HG02885 (cell line): Measurements from ENCODE around the gene COL13A1.

Experiments used
- ATAC-seq: cut with Tn5 transposase; IDR thresholded peaks from one replicate; pipeline ENCODE4 v1.9.1; 2021; ENCODE audit warnings: mild to moderate bottlenecking; ENCODE audit not compliant: unreplicated experiment, poor library complexity

COL13A1 gene

DNA sequence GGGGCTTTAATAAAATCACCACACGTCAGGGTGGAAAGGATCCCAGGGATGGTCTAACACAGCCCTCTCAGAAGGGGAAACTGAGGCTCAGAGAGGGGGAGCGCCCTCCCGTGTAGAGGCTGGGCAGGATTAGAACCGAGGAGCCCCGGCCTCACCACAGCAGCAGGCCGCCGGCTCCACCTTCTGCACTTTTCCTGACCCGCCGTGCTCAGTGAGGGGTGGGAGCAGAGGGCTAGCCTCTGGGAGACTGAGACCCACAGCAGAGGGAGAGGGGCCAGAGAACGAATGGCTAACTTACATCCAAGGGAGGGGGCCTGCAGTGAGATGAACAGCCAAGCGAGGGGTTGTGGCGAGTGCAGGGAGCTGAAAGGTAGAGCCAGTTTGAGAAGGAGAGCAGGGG, 79.5 kb downstream of the COL13A1 start:
- ATAC-seq = no peak

DNA sequence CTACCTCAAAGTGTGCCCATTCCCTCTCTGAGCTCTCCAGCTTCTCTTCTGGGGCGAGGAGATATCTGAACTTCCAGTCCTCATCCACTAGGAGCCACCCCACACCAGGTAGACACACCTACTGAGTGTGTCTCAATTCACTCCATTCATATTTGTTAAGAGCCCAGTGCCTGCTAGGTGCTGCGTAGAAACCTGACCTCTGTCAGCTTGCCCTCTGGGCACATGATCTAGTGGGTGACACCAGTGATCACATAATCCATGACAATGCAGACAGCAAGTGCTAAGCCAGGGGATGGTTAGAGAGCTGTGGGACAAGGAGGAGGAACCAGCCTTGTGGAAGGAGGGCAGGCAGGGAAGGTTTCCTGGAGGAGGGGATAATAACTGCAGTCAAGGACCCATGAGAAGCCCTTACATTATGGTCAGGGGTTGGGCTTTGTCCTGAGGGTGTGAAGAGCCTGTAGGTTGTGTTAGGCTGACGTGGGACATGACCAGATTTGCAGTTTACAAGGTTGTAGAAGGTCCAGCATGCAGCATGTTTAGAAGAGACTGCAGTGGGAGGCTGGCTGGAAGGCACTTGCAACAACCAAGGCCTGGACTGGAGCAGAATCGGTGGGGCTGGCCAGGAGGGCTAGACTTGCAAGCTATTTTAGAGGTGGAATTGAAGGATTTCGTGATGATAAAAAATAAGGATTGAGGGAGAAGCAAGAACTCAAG, 81.8 kb downstream of the COL13A1 start:
- no peak for ATAC-seq

DNA sequence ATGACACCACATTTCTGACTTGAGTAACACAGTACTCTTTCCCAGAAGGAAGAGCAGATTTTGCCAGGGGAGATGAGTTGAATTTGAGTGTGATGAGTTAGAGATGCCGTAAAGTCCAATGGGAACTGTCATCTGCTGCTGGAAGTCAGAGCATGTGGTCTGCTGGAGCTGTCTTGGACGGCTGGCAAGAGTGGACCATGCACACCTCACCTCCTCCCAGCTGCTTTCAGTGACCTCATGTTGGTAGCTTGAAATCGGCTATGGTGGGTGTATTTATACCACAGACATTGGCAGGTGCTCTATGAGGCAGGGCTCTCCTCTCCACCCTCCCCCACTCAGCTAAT, 82.3 kb downstream of the COL13A1 start:
- no peak for ATAC-seq

DNA sequence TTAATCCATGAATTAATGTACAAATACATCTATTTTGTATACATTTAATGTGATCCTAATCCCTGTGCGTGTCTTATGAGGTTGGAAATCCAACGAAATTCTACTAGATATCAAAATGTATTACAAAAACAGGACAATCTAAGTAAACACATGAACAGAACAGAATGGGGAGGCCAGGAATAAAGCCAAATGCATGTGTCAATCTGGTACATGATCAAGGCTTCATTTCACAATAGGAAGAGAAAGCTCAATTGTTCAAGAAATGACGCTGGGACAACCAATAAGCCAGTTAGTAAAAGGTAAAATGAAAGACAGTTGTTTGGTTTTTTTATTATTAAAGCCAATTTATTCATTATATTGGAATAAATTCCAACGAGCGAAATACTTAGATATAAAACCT, 83.0 kb downstream of the COL13A1 start:
- ATAC-seq = no peak

DNA sequence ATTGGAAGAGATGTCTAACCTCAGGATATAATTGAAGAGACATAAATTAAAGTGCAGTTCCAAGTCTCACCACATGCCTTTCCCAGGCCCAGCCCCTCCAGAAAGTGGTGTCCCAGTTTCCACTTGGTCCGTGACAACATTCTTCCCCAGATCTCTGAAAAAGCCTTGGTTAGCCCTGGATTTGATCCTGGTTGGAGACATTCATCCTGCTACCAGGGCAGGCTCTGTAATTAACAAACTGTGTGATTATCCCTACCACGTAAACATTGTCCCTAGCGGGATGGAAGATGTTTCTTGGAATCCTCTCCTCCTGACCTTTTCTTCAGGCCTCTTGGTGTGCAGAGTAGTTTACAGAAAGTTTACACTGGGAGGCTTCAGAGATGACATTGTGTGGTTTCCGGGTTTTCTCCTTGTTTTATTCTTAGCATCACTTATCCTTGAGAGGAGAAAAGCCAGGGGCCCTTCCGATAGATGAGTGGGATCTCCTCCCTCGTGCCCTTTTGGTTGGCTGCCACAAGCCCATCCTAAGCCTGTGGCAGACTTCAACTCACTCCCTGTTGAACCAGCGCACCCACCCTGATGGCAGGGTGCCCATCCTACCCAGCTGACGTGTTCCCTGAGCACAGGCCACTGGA, 83.8 kb downstream of the COL13A1 start:
- ATAC-seq = no peak

DNA sequence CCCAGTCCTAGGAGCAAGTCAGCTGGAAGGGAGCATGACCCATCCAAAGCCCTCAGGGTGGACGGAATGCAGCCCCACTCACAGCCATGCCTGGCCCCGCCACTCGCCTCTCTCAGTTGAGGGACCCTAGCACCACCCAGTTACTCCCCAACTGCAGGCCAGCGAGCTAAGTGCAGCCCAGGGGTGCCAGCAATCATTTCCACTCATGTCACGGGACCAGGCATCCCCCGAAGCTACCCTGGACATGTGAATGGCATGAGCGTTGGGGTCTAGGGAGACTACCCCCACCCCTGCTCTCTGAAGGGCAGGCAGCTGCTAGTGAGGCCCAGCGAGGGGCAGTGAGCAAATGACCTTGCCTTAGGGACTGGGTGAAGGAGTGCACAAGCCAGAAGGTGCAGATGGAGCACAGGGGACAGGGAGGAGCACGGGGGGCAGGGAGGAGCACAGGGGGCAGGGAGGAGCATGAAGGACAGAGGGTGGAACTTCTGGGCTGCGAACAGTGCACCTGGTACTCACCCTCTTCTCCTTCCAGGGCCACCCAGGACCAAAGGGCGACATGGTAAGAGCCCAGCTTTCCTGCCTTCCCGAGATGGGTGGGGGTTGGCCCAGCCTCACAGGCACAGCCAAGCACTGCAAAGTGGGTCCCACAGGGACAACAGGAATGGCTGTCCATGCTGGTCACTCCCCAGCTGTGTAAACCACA, 87.3 kb downstream of the COL13A1 start:
- ATAC-seq = no peak

DNA sequence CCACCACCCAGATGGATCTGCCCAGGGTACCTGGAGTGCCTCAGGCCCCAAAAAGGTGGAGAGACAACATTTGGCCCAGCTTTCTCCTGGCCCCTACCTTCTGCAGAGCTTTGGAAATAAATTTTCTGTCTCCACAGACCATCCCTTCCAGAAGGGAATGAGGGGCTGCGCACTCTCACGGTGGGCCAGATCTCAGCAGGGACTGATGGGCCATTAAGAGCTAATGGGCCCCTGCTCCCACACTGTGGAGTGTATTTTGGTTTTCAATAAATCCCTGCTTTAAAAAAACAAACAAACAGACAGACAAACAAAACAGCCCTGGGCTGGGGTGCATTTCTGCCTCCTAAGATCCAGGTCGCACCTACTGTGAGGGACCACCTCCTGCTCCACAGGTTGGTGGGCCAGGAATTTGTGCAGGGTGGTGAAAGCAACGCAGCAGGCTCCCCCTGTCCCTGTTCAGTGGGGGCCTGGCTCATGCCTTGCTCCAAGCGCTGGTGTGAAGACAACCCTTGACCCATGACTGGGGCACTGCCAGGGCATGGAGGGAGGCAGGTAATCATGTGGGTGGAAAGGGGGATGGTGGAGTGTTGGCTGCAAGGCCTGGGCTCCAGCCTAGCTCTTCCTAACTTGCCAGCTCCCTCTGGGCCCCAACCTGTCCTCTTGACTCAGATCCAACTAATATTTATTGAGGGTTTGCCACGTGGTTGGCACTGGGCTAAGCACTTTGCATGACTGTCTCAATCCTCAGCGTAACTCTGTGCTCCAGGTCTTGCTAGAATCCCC, 88.5 kb downstream of the COL13A1 start:
- no peak for ATAC-seq

DNA sequence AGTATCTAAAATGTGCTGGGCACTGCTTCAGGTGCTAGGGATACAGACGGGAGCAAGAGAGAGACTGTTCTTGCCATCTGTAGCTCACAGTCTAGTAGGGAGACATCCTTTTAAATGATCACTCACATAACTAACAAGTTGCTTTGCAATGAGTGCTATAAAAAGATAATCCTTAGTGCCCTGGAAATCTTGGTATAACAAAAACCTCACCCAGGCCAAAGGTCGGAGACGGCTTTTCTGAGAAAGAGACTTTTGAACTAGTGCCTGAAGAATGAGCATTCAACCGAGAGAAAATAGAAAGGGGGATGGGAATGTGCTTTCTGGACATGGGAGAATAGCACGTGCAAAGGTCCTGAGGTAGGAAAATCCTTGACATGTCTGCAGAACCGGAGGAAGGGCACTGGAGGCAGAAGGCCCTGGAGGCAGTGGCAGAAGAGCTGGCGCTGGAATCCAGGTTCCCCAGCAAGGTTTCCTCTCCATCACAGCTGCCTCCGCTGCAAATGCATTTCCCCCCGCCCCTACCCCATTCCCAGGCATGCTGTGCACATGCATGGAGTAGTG, 89.4 kb downstream of the COL13A1 start:
- ATAC-seq = no peak

DNA sequence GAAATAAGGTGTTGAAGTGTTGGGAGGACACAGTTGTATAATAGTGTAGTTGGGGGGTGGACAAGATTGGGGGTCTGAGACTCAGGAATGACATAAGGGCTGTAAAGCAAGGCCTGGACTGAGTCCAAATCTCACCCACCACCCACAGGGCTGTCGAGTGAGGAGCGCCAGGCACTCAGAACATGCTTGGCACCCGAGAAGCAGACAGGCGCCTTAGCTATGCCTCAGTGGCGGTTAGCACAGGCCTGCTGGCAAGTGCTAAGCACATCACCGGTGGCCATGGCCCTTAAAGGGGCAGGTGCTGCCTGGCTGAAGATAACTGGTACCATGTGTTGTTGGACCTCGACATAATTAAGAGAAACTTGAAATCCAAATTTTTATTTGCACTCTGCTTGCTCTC, 90.7 kb downstream of the COL13A1 start:
- ATAC-seq = no peak

DNA sequence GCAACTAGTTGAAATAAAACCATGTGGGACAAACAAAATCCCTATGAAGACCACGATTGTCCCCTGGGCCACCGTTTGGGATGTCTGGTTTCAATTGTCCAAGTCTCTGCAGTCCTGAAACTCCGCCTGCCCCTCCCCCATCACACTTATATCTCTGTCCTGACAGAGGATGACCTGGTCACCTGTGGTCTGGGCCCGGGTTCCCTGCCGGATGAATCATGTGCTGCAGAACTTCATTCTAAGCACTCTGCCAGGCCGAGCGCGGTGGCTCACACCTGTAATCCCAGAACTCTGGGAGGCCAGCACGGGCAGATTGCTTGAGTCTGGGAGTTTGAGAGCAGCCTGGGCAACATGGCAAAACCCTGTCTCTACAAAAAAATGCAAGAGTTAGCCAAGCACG, 91.1 kb downstream of the COL13A1 start:
- ATAC-seq = no peak

DNA sequence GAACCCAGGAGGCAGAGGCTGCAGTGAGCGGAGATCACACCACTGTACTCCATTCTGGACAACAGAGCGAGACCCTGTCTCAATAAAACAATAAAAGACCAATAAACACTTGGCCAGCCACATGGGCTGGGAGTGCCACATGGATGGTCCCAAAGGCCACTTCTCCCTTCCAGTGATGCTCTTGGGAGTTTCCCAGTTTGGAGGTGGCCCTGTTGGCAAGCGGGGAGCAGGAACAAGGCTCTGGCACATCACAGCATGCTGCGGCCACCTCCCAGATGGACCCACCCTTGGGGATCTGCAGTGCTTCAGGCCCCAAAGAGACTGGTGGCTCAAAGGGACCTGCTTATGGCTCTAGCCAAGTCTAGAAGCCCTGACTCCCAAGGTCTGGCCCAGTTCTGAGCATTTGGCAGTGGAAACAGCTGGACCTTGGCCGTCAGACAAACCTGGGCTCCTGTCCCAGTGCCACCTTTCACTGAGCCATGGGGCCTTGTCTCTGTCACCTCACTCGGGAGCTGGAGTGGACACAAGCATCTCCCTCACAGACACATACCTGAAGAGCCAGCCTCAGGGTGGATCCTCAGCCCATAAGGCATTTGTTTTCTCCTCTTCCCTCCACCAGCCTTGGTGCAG, 91.7 kb downstream of the COL13A1 start:
- ATAC-seq = no peak

DNA sequence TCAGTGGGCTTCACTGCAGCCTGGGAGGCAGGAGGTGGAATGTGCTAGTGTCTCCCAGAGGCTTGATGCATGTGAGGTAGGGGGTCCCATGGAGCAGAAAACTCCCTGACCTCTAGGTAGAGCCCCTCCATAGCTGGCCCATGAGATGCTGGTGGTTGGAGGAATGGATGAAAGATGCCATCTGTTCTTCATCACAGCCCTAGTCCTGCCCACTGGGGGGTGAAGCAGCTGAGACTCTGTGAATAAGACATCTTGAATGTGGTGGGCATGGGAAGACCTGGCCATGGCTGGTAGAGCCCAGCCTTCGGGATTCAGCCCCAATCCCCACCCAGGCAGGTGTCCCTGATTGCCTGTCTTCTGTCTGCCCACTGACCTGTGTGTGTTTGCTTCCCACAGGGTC, 92.5 kb downstream of the COL13A1 start:
- ATAC-seq = no peak

DNA sequence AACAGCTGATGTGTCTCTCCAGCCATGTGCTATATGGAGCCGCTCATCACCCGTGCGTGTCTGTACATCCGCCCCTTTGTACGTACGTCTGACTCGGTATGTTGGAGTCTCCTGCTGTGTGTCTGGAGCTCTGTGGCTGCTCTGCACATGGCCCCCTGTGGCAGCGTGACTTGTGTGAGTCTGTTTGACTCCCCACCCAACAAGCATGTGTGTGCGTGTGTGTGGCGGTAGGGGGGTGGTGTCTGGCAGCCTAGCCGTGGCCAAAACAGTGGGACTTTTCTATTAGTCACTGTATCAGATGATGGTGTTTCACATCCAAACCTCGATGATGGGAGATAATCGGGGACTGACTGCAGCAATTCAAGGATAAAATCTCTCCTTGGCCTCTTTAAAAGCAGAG, 94.1 kb downstream of the COL13A1 start:
- ATAC-seq = no peak

DNA sequence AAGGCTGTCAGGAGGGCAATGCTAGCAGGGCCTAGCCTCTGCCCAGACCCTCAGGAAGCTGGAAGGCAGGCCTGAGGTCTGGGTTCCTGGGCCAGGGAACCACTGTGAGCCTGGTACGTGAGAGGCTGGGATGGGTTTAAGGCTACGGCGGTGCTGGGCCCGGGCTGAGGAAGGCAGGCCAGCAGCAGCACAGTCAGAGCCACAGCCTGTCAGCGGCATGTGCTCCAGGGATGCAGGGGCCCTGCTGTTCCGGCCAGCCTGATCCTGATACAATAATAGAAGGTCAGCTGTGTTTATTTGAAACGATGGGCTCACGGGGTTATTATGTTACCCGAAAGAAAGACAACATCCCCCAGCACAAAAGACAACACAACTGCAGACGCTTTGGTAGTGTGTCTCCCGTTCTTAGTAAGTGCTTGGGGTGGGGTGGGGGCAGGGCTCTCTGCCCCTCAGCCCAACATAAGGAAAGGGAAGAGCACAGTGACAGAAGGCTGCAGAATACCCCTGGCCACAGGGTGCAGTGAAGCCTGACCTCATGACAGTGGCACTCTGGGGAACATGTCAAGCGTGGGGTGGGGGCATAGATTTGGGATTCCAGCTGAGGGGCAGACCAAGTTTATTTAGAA, 95.0 kb downstream of the COL13A1 start:
- ATAC-seq = no peak

DNA sequence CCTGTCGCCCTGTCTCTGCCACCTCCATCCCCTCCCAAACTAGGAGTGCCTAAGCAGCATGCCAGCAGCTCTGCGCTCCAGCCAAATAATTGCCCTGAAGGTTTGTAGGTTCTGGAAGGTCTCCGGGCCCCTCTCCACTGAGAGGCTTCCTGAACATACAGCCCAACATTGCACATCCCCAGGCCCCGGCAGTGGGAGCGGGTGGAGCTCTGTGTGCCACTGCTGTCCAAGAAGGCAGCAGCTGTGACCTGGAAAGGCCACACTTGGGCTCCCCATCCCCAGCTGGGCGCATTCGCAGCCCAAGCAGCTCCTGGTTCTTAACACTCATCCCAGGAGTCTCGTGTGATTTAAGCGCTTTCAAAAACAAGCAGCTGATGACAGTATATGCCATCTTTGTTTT, 95.7 kb downstream of the COL13A1 start:
- no peak for ATAC-seq

DNA sequence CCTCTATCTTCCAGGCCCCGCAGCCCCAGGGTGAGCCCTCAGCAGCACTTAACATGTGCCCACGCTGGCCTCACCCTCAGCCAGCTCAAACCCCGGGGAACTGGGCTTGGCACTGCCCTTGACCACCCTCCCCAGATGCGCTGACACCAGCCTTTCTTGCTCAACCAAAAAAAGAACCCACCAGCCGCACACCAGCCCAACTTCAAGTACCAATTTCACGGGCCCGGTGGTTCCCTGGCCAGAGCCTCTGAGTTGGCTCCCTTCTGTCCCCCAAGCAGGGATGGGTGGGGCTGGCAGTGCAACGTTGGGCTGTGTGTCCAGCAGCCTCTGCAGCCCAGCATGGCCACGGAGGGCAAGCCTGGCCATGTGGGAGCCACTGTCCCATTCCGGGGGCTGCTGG, 96.3 kb downstream of the COL13A1 start:
- ATAC-seq = no peak

DNA sequence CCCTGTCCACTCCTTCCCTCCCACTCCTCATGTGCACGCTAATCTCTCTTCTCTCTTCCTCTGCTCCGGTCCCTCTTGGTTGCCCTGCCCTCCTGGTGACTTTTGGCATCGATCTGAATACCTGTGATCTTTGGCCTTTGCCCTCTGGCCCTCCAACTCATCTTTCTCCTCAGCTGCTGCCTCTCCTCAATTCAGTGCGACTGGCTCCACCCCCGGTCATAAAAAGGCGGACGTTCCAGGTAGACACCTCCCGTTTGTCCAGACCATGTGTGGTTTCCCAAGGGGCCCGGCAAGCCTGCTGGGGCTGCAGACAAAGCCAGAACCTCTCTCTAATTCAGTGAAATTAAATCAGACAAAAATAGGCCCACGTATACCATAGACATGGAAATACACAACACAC, 96.8 kb downstream of the COL13A1 start:
- no peak for ATAC-seq

DNA sequence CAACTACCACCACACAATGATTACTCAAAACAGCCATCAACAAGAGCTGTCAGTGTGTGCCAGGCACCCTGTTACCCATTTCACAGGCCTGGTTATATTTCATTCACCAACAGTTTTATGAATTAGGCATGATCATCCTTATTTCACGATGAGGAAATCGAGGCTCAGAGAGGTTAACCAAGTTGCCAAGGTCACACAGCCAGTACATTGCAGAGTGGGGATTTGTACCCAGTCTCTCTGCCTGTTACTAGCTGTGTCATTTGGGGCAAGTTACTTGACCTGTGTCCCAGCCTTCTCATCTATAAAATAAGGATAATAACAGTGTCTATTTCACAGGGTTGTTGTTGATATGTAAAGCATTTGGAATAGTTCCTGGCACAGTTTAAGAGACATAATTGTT, 97.2 kb downstream of the COL13A1 start:
- ATAC-seq = no peak

DNA sequence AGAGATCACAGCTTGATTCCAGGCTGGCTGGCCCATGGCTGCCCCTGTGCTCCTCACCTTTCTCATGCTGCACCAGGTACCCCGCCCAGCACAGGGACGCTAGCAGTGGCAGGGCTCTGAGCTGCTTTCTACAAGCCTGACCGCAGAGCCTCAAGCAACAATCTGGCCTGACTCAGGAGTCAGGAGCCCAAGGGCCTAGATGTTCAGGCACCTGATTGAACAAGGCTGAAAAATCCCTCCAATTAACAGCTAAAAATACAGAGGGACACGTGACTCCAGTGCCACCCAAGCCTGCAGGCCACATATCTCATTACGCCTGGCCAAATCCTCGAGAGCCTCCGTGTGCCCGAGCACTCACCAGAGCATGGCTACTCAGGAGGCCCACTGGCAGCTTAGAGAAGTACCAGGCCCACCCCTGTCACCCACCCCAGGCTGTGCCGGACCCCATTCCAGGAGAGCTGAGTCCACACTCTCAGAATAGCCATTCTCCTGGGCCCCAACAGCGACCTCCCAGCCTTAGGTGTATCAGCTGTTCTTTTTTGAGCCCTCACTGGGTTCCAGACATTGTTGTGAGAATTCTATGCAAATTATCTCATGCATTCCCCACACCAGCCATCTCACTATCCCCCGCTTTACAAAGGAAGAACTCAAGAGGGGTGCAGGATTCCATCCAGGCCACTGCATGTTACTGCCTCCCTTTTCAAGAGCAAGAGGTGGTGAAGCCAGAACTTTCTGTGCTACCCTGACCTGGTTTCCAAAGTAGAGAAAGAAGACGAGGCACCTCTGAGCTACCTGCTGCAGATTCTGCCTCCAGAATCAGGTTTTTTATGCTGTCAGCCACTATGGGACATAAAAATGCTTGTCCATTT, 98.3 kb downstream of the COL13A1 start:
- no peak for ATAC-seq
